ENCODE measurements around the gene FCHO1.

Gene FCHO1, protein sequence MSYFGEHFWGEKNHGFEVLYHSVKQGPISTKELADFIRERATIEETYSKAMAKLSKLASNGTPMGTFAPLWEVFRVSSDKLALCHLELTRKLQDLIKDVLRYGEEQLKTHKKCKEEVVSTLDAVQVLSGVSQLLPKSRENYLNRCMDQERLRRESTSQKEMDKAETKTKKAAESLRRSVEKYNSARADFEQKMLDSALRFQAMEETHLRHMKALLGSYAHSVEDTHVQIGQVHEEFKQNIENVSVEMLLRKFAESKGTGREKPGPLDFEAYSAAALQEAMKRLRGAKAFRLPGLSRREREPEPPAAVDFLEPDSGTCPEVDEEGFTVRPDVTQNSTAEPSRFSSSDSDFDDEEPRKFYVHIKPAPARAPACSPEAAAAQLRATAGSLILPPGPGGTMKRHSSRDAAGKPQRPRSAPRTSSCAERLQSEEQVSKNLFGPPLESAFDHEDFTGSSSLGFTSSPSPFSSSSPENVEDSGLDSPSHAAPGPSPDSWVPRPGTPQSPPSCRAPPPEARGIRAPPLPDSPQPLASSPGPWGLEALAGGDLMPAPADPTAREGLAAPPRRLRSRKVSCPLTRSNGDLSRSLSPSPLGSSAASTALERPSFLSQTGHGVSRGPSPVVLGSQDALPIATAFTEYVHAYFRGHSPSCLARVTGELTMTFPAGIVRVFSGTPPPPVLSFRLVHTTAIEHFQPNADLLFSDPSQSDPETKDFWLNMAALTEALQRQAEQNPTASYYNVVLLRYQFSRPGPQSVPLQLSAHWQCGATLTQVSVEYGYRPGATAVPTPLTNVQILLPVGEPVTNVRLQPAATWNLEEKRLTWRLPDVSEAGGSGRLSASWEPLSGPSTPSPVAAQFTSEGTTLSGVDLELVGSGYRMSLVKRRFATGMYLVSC

DNA sequence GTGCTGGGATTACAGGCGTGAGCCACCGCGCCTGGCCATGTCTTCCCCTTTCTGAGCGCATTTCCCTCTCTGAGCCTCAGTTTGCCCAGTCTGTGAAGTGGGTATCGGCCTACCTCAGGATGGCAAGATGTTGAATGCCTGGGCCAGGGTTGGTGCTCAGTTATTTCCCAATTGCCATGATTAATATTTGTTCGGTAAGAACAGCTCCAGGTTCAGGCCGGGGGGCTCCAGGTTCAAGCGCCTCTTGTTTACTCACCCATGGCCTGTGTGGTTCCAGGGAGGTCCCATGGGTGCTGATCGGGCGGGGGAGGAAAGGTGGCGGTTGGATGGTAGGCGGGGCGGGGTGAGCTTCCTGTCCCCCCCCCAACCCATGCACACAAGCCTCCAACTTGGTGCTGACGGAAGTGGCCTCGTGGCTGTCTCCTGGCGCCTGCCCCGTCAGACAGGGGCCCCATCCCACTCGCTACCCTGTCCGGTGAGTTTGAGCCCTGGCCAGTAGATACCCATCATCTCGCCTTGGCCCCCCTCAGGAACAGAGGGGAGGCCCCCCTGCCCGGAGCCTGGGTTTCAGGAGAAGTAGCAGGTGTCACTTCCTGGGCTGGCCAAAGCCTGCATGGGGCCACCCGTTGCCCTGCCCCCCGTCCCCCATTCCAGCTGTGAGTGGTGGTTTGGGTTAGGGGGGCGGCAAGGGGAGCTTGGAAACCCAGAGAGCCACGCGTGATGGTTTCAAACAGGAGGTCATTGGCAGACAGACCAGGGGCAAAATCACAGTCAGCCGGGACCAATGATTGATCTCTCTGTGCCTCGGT lies at the start of gene FCHO1:
Gene FCHO1 (plus strand): TSS at position 375 of the 809 bp plus-strand sequence. CDS start 3,688 bp downstream, outside the sequence.
- DNase-seq (ENCODE audit: low read depth), result no peak
- H3K4me3 ChIP-seq (ENCODE audit: control insufficient read depth, low read depth, low read length), result no peak within 1 kb of the TSS

GRCh38 chr19:17703824-17704463 lies 47.3 kb upstream of the FCHO1 start:
- DNase-seq (ENCODE audit: low read depth), result no peak
- H3K4me3 ChIP-seq (ENCODE audit: control insufficient read depth, low read depth, low read length), result no peak overlapping the region
- TF ChIP-seq CTCF (IDR thresholded peaks at IDR 0.05; ENCODE audit: control insufficient read depth, insufficient read depth, low read depth, low read length, missing control alignments), result peak; percentile 78

More for the DNA sequence above, at the start of gene FCHO1:
- TF ChIP-seq CTCF (IDR thresholded peaks at IDR 0.05; ENCODE audit: control insufficient read depth, insufficient read depth, low read depth, low read length, missing control alignments), result no peak

GRCh38 chr19:17706750-17707181 lies 44.5 kb upstream of the FCHO1 start:
- no peak overlapping the region for H3K4me3 ChIP-seq (ENCODE audit: control insufficient read depth, low read depth, low read length)
- no peak for DNase-seq (ENCODE audit: low read depth)
- TF ChIP-seq CTCF (IDR thresholded peaks at IDR 0.05; ENCODE audit: control insufficient read depth, insufficient read depth, low read depth, low read length, missing control alignments), result no peak

DNA sequence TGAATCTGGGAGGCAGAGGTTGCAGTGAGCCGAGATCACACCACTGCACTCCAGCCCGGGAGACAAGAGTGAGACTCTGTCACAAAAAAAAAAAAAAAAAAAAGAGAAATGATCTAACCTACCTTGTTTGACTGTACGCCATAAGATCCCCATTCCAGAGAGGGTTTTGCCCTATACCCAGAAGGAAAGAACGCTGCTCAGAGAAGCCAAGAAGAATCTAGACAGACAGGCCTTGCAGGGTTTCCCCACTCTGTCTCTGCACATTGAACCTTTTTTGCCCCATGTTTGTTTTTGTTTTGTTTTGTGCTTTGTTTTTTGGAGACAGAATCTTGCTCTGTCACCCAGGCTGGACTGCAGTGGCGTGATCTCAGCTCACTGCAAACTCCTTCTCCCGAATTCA lies 39.4 kb upstream of the FCHO1 start:
- no peak for TF ChIP-seq CTCF (IDR thresholded peaks at IDR 0.05; ENCODE audit: control insufficient read depth, insufficient read depth, low read depth, low read length, missing control alignments)
- no peak for DNase-seq (ENCODE audit: low read depth)
- no peak overlapping the region for H3K4me3 ChIP-seq (ENCODE audit: control insufficient read depth, low read depth, low read length)

DNA sequence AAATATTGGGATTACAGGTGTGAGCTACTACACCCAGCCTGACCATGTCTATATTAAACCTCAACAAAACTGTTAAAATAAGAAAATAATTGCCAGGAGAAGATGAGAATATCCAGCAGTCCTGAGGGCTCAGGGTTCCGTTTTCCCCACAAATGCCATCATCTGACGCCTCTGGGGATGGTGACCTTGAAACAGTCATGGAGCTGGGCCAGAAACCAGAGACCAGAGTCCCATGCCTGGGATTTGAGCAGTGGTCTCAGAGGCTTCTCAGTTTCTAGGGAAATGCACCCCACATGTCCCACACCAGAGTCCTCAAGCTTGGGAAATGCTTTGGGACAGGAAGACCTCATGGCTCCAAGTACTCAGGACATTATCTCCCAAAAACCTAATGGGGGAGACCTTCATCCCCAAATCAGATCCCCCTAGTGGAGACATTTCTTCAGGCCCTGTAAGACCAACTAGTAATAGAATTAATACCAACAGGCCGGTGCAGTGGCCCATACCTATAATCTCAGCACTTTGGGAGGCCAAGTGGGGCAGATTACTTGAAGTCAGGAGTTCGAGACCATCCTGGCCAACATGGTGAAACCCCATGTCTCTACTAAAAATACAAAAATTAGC lies 34.9 kb upstream of the FCHO1 start:
- peak; percentile 2 for TF ChIP-seq CTCF (IDR thresholded peaks at IDR 0.05; ENCODE audit: control insufficient read depth, insufficient read depth, low read depth, low read length, missing control alignments)
- DNase-seq (ENCODE audit: low read depth), result no peak
- no peak overlapping the region for H3K4me3 ChIP-seq (ENCODE audit: control insufficient read depth, low read depth, low read length)

All from AG09309 (cell line).